Vagina (tissue), 2 donors: ENCODE data around the gene ARL3. TPM values are rescaled to one million over a fixed set of nuclear protein-coding genes. Genes with fewer than 3 reads are reported as not detected.

Source experiments
- DNase-seq, 2 donors: peaks; one replicate each; pipeline ENCODE4 v3.0.0-alpha.2; 2017; ENCODE audit errors: extremely low spot score in 2 of 2
- H3K27ac ChIP-seq: fragments of 200-600 bp; sonication (generic); one replicate; pipeline ENCODE4 v1.5.1; 2019
- H3K27me3 ChIP-seq: fragments of 200-600 bp; sonication (generic); one replicate; pipeline ENCODE4 v1.5.1; 2019
- H3K36me3 ChIP-seq, 2 donors: fragments of 200-600 bp; sonication (generic); one replicate each; pipeline ENCODE4 v1.5.1; 2017 to 2019
- H3K4me1 ChIP-seq: fragments of 200-600 bp; sonication (generic); one replicate; pipeline ENCODE4 v1.5.1; 2019
- H3K4me3 ChIP-seq, 2 donors: fragments of 200-600 bp; sonication (generic); 1 replicate in 1 of 2; 2 replicates in 1 of 2; pipeline ENCODE4 v1.5.1; 2016 to 2019
- H3K9me3 ChIP-seq: fragments of 200-600 bp; sonication (generic); one replicate; pipeline ENCODE4 v1.5.1; 2019
- CTCF ChIP-seq, 3 experiments: fragments of 450-650 bp in 2 of 3; fragments of 200-600 bp in 1 of 3; sonication (generic) in 1 of 3; IDR thresholded peaks; one replicate each; pipeline ENCODE4 v1.5.1; 2017 to 2019; ENCODE audit warnings: antibody characterized with exemption in 3 of 3, mild to moderate bottlenecking in 2 of 3, moderate library complexity in 2 of 3
- POLR2A ChIP-seq, 2 donors: fragments of 450-650 bp; IDR thresholded peaks; one replicate each; pipeline ENCODE4 v1.6.1; 2017; ENCODE audit warnings: antibody characterized with exemption in 2 of 2, mild to moderate bottlenecking in 2 of 2, moderate library complexity in 2 of 2
- POLR2AphosphoS5 ChIP-seq, 2 donors: sonication (generic); formaldehyde crosslinking; IDR thresholded peaks; one replicate each; pipeline ENCODE4 v1.9.0; 2017; ENCODE audit warnings: antibody characterized with exemption in 2 of 2, mild to moderate bottlenecking in 2 of 2, low read depth in 1 of 2; ENCODE audit not compliant: insufficient read depth in 1 of 2
- intact Hi-C: fragments of 100-400 bp; cut with DNase I; formaldehyde crosslinking; loops from one replicate; pipeline ENCODE4 v1.15.1; 2023
- total RNA-seq: library from RNA; depleted of rRNA; stranded (reverse); fragments of >200 nt; gene quantifications from one replicate; pipeline ENCODE4 v1.2.3, GENCODE V29; 2016

ARL3 gene
- total RNA-seq, 1 donor from 2014 or later, result 7.4 TPM

- DNase-seq, result no peak
- intact Hi-C loops, result no loop called here
- H3K4me1 ChIP-seq, result peaks cover 6% of the 10 kb centered on the region
- no peaks in the 10 kb centered on the region for H3K9me3 ChIP-seq
- H3K36me3 ChIP-seq, result no peaks in the 10 kb centered on the region
- no peak overlapping the region for H3K4me3 ChIP-seq
- no peak overlapping the region for H3K27ac ChIP-seq
- TF ChIP-seq POLR2AphosphoS5 (IDR thresholded peaks at IDR 0.05; ENCODE audit: insufficient read depth in 1 of 2, low read depth in 1 of 2), result peak in 1 of 2 donors; percentile 66
- TF ChIP-seq POLR2A (IDR thresholded peaks at IDR 0.05), result no peak
- no peaks in the 10 kb centered on the region for H3K27me3 ChIP-seq
Measured at GRCh38 chr10:102738692-102739121, 24.5 kb upstream of the ARL3 start.

- Histone ChIP-seq H3K9me3 (no peaks in the 10 kb centered on the region), H3K27ac (peak overlapping the region; percentile 20), H3K27me3 (no peaks in the 10 kb centered on the region), H3K4me1 (no peaks in the 10 kb centered on the region), H3K4me3 (no peak overlapping the region), H3K36me3 (no peaks in the 10 kb centered on the region)
- DNase-seq, result no peak
- TF ChIP-seq POLR2AphosphoS5 (IDR thresholded peaks at IDR 0.05; ENCODE audit: insufficient read depth in 1 of 2, low read depth in 1 of 2), result no peak
- TF ChIP-seq POLR2A (IDR thresholded peaks at IDR 0.05), result no peak
- no peak for TF ChIP-seq CTCF (IDR thresholded peaks at IDR 0.05)
- intact Hi-C loops, result no loop called here
Measured at GRCh38 chr10:102735065-102735562, 20.9 kb upstream of the ARL3 start.

GRCh38 chr10:102732661-102733060, 18.5 kb upstream of the ARL3 start:
- Histone ChIP-seq H3K9me3 (no peaks in the 10 kb centered on the region), H3K4me1 (no peaks in the 10 kb centered on the region), H3K4me3 (no peak overlapping the region), H3K27ac (no peak overlapping the region), H3K27me3 (no peaks in the 10 kb centered on the region), H3K36me3 (peaks cover 0 to under 1% of the 10 kb centered on the region in 2 donors)
- no peak for DNase-seq
- intact Hi-C loops, result no loop called here
- no peak for TF ChIP-seq POLR2AphosphoS5 (IDR thresholded peaks at IDR 0.05; ENCODE audit: insufficient read depth in 1 of 2, low read depth in 1 of 2)
- TF ChIP-seq CTCF (IDR thresholded peaks at IDR 0.05), result no peak
- TF ChIP-seq POLR2A (IDR thresholded peaks at IDR 0.05), result no peak

GRCh38 chr10:102731222-102731800, 17.1 kb upstream of the ARL3 start:
- no peak for TF ChIP-seq CTCF (IDR thresholded peaks at IDR 0.05)
- TF ChIP-seq POLR2AphosphoS5 (IDR thresholded peaks at IDR 0.05; ENCODE audit: insufficient read depth in 1 of 2, low read depth in 1 of 2), result no peak
- no peak for TF ChIP-seq POLR2A (IDR thresholded peaks at IDR 0.05)
- Histone ChIP-seq H3K36me3 (peaks cover 0 to 14% of the 10 kb centered on the region in 2 donors), H3K27ac (no peak overlapping the region), H3K27me3 (no peaks in the 10 kb centered on the region), H3K4me1 (no peaks in the 10 kb centered on the region), H3K9me3 (no peaks in the 10 kb centered on the region), H3K4me3 (no peak overlapping the region)
- intact Hi-C loops, result no loop called here
- DNase-seq, result no peak

- intact Hi-C loops, result loop anchor here (5.0 kb wide), 1 partner anchor 168 kb away; no protein-coding TSS in a partner anchor
- peaks cover 0 to 14% of the 10 kb centered on the region in 2 donors for H3K36me3 ChIP-seq
- H3K27me3 ChIP-seq, result no peaks in the 10 kb centered on the region
- no peak overlapping the region for H3K27ac ChIP-seq
- H3K9me3 ChIP-seq, result no peaks in the 10 kb centered on the region
- no peak overlapping the region for H3K4me3 ChIP-seq
- no peak for DNase-seq
- TF ChIP-seq CTCF (IDR thresholded peaks at IDR 0.05) (peak; percentile 85 to 92 (median 91)), POLR2A (IDR thresholded peaks at IDR 0.05) (no peak), POLR2AphosphoS5 (IDR thresholded peaks at IDR 0.05; ENCODE audit: insufficient read depth in 1 of 2, low read depth in 1 of 2) (no peak)
- no peaks in the 10 kb centered on the region for H3K4me1 ChIP-seq
Measured at GRCh38 chr10:102729029-102730026, 15.1 kb upstream of the ARL3 start.
